Neuronal stem cell (in vitro differentiated cells): ENCODE measurements around the gene FZD7.

Experiments
- DNase-seq: peaks from one replicate; pipeline ENCODE4 v3.0.0-alpha.2; 2013; ENCODE audit warnings: low spot score
- H2AFZ ChIP-seq: one replicate; pipeline ENCODE4 v1.6.1; 2013; ENCODE audit warnings: mild to moderate bottlenecking, low read length, inconsistent platforms
- H2AK5ac ChIP-seq: 2 replicates; pipeline ENCODE4 v1.6.1; 2013; ENCODE audit warnings: low read depth, mild to moderate bottlenecking, inconsistent platforms, low read length, moderate library complexity, mixed read lengths
- H2BK120ac ChIP-seq: 2 replicates; pipeline ENCODE4 v1.6.1; 2013; ENCODE audit warnings: low read depth, mild to moderate bottlenecking, inconsistent platforms, low read length, moderate library complexity, mixed read lengths
- H2BK12ac ChIP-seq: one replicate; pipeline ENCODE4 v1.6.1; 2013; ENCODE audit warnings: low read length, inconsistent platforms
- H2BK15ac ChIP-seq: 2 replicates; pipeline ENCODE4 v1.6.1; 2013; ENCODE audit warnings: mild to moderate bottlenecking, low read length, inconsistent platforms, mixed read lengths
- H2BK5ac ChIP-seq: one replicate; pipeline ENCODE4 v1.6.1; 2013; ENCODE audit warnings: inconsistent platforms, mild to moderate bottlenecking, low read length, moderate library complexity
- H3K14ac ChIP-seq: one replicate; pipeline ENCODE4 v1.6.1; 2013; ENCODE audit warnings: low read length, inconsistent platforms
- H3K18ac ChIP-seq: 2 replicates; pipeline ENCODE4 v1.6.1; 2013; ENCODE audit warnings: low read length, inconsistent platforms
- H3K23ac ChIP-seq: 2 replicates; pipeline ENCODE4 v1.6.1; 2013; ENCODE audit warnings: low read depth, mild to moderate bottlenecking, mixed read lengths, low read length, inconsistent platforms; ENCODE audit not compliant: poor library complexity
- H3K27ac ChIP-seq: replicated peaks from 3 replicates; pipeline ENCODE4 v1.5.1; 2013; ENCODE audit warnings: low read length, inconsistent platforms
- H3K27me3 ChIP-seq, 3 experiments: 2 replicates each; pipeline ENCODE4 v1.6.1; 2013; ENCODE audit warnings: low read length in 3 of 3, mild to moderate bottlenecking in 2 of 3, inconsistent platforms in 1 of 3, low read depth in 1 of 3, mixed read lengths in 1 of 3, moderate library complexity in 1 of 3; ENCODE audit not compliant: control insufficient read depth in 3 of 3, insufficient read depth in 3 of 3
- H3K36me3 ChIP-seq, 2 donors: replicated peaks in 1 of 2; 2 replicates each; pipeline ENCODE4 v1.6.1; 2013; ENCODE audit warnings: low read length in 2 of 2; ENCODE audit not compliant: control insufficient read depth in 2 of 2, insufficient read depth in 2 of 2
- H3K4ac ChIP-seq: 2 replicates; pipeline ENCODE4 v1.6.1; 2013; ENCODE audit warnings: inconsistent platforms, mild to moderate bottlenecking, low read length, moderate library complexity
- H3K4me1 ChIP-seq, 2 donors: 1 replicate in 1 of 2; 2 replicates in 1 of 2; pipeline ENCODE4 v1.6.1; 2013; ENCODE audit warnings: low read length in 2 of 2, low read depth in 1 of 2; ENCODE audit not compliant: control insufficient read depth in 2 of 2, insufficient read depth in 1 of 2
- H3K4me2 ChIP-seq: one replicate; pipeline ENCODE4 v1.6.1; 2013; ENCODE audit warnings: mild to moderate bottlenecking, low read length, inconsistent platforms; ENCODE audit not compliant: insufficient read depth, poor library complexity, severe bottlenecking
- H3K4me3 ChIP-seq, 2 donors: 2 replicates each; pipeline ENCODE4 v1.5.1; 2013; ENCODE audit warnings: low read length in 2 of 2, mild to moderate bottlenecking in 2 of 2, inconsistent platforms in 1 of 2, moderate library complexity in 1 of 2
- H3K79me1 ChIP-seq: one replicate; pipeline ENCODE4 v1.6.1; 2013; ENCODE audit warnings: low read depth, mild to moderate bottlenecking, inconsistent platforms, low read length, moderate library complexity
- H3K9ac ChIP-seq: one replicate; pipeline ENCODE4 v1.6.1; 2013; ENCODE audit warnings: mild to moderate bottlenecking, low read depth, low read length, inconsistent platforms; ENCODE audit not compliant: poor library complexity
- H3K9me3 ChIP-seq, 2 donors: replicated peaks in 1 of 2; 2 replicates each; pipeline versions ENCODE3 to v1.6.1; 2013; ENCODE audit warnings: low read length in 2 of 2, mild to moderate bottlenecking in 2 of 2, inconsistent platforms in 1 of 2, low read depth in 1 of 2, mixed read lengths in 1 of 2, moderate library complexity in 1 of 2; ENCODE audit not compliant: control insufficient read depth in 2 of 2, insufficient read depth in 1 of 2
- H4K8ac ChIP-seq: one replicate; pipeline ENCODE4 v1.6.1; 2013; ENCODE audit warnings: low read depth, mild to moderate bottlenecking, inconsistent platforms, low read length, moderate library complexity
- H4K91ac ChIP-seq: one replicate; pipeline ENCODE4 v1.6.1; 2013; ENCODE audit warnings: low read length, low read depth, mild to moderate bottlenecking, inconsistent platforms; ENCODE audit not compliant: poor library complexity
- WGBS, 2 donors: extraction: QIAGEN DNeasy Blood & Tissue Kit; methylation state at CpG; one replicate each; pipeline ENCODE4 v1.1.7; 2013; ENCODE audit warnings: missing lambda C conversion rate in 2 of 2, mixed read lengths in 1 of 2; ENCODE audit not compliant: insufficient read length in 2 of 2, insufficient replicate concordance in 1 of 2; ENCODE audit errors: extremely low coverage in 2 of 2; 5-methylcytosine and 5-hydroxymethylcytosine counted together

Gene FZD7

DNA sequence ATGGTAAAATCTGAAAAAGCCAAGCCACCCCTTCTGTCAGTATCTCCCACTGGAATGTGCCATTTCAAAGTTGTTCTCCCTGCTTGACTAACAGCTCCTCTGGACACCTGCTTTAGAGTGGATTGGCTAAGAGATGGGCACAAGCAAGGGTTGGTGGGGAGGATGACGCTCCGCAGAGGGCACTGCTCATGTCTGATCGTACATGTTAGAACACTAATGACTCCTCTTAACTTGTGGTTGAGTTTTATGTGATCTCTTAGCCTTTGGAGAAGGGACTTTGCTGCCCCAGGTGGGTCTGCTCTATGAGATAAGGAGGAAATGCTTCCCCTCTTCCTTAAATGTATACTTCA lies 31.2 kb downstream of the FZD7 start:
- no peak overlapping the region for H4K91ac ChIP-seq
- peak overlapping the region; percentile 42 for H3K27ac ChIP-seq
- H3K36me3 ChIP-seq = no peaks in the 10 kb centered on the region
- H3K9me3 ChIP-seq = no peaks in the 10 kb centered on the region
- peak overlapping the region; percentile 5 for H2AFZ ChIP-seq
- no CpG with 5 or more reads among the region's 3 CpGs for WGBS, 2 donors
- H3K79me1 ChIP-seq = no peaks in the 10 kb centered on the region
- no peak for DNase-seq
- H3K9ac ChIP-seq = no peak overlapping the region
- H2BK15ac ChIP-seq = no peak overlapping the region
- no peak overlapping the region for H2BK5ac ChIP-seq
- H3K27me3 ChIP-seq = no peaks in the 10 kb centered on the region
- H2BK120ac ChIP-seq = no peak overlapping the region
- H3K4me1 ChIP-seq = peaks cover 8 to 18% of the 10 kb centered on the region in 2 donors
- H3K4me3 ChIP-seq = no peak overlapping the region
- H3K23ac ChIP-seq = no peak overlapping the region
- no peak overlapping the region for H3K14ac ChIP-seq
- H3K18ac ChIP-seq = peak overlapping the region; percentile 86
- no peak overlapping the region for H3K4ac ChIP-seq
- no peak overlapping the region for H3K4me2 ChIP-seq
- no peak overlapping the region for H2BK12ac ChIP-seq
- H4K8ac ChIP-seq = no peak overlapping the region
- H2AK5ac ChIP-seq = peak overlapping the region; percentile 51

DNA sequence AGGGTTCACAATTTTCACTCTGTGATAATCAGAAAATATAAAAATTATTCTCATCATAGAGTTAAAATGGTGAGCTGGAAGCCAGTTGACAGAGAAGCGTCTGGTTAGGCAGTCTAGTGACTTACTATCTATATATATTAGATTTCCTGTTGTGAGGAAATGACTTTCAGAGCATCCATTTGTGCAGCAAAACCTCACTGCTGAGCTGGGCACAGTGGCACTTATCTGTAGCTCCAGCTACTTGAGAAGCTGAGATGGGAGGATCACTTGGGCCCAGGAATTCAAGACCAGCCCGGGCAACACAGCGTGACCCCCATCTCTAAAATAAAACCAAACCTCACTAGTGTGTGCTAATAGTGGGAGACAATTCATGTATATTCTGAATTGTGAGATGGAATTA lies 32.2 kb downstream of the FZD7 start:
- Histone ChIP-seq H3K79me1 (no peaks in the 10 kb centered on the region), H2BK15ac (no peak overlapping the region), H4K91ac (no peak overlapping the region), H2BK12ac (no peak overlapping the region), H3K36me3 (no peaks in the 10 kb centered on the region), H2AK5ac (no peak overlapping the region), H3K9ac (no peak overlapping the region), H3K18ac (no peak overlapping the region), H3K14ac (no peak overlapping the region), H3K27me3 (no peaks in the 10 kb centered on the region), H3K4me2 (no peak overlapping the region), H3K23ac (no peak overlapping the region), H2AFZ (no peak overlapping the region), H3K4me3 (no peak overlapping the region), H2BK120ac (no peak overlapping the region), H2BK5ac (no peak overlapping the region), H3K27ac (no peak overlapping the region), H4K8ac (no peak overlapping the region), H3K9me3 (no peaks in the 10 kb centered on the region), H3K4me1 (peaks cover 8 to 18% of the 10 kb centered on the region in 2 donors), H3K4ac (no peak overlapping the region)
- no CpG with 5 or more reads among the region's 3 CpGs for WGBS, 2 donors
- DNase-seq = no peak

DNA sequence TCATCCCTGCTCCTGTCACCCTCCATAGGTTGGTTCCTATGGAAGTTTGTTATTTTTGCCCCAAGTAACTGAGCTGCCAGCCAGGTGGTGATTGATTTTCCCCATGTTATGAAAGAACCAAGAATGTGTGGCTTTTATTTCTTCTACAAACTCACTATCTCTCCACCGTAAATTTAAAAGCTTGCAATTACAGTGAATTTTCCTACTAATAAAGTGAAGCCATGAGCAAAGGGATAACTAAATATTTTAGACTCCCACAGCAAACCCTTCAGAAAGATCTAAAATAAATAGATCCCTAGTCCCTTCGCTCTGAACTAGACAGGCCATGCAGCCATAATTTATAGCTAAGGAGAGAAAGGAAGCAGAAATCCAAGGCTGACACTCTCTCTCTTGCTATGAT lies 33.2 kb downstream of the FZD7 start:
- Histone ChIP-seq H3K4ac (no peak overlapping the region), H3K14ac (no peak overlapping the region), H3K9ac (no peak overlapping the region), H3K4me2 (no peak overlapping the region), H3K23ac (no peak overlapping the region), H4K8ac (no peak overlapping the region), H2BK15ac (no peak overlapping the region), H2AFZ (peak overlapping the region; percentile 6), H3K27me3 (no peaks in the 10 kb centered on the region), H3K36me3 (no peaks in the 10 kb centered on the region), H3K4me1 (peaks cover 8 to 18% of the 10 kb centered on the region in 2 donors), H2BK5ac (no peak overlapping the region), H4K91ac (no peak overlapping the region), H3K18ac (no peak overlapping the region), H3K27ac (no peak overlapping the region), H3K79me1 (no peaks in the 10 kb centered on the region), H2BK12ac (no peak overlapping the region), H2AK5ac (no peak overlapping the region), H3K4me3 (no peak overlapping the region), H3K9me3 (no peaks in the 10 kb centered on the region), H2BK120ac (no peak overlapping the region)
- DNase-seq = no peak
- WGBS, 2 donors = no CpG with 5 or more reads among the region's 2 CpGs

DNA sequence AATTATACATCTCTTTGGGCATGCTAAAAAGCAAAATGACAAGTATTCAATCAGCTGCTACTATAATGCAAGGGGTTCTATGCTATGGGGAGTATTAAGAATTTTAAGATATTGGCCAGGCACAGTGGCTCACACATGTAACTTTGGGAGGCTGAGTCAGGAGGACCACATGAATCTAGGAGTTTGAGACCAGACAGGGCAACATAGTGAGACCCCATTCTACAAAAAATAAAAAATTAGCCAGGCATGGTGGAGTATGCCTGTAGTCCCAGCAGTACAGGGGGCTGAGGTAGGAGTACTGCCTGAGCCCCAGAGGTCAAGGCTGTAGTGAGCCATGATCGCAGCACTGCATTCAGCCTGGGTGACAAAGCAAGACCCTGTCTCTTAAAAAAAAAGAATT lies 33.9 kb downstream of the FZD7 start:
- H3K9ac ChIP-seq = no peak overlapping the region
- no peak overlapping the region for H2AFZ ChIP-seq
- no peak overlapping the region for H3K23ac ChIP-seq
- no peak overlapping the region for H3K14ac ChIP-seq
- H2BK15ac ChIP-seq = no peak overlapping the region
- no peak overlapping the region for H3K4me2 ChIP-seq
- H4K91ac ChIP-seq = no peak overlapping the region
- H2BK120ac ChIP-seq = no peak overlapping the region
- no CpG with 5 or more reads among the region's 1 CpG for WGBS, 2 donors
- H3K36me3 ChIP-seq = no peaks in the 10 kb centered on the region
- no peak overlapping the region for H3K4me3 ChIP-seq
- DNase-seq = no peak
- no peak overlapping the region for H2BK5ac ChIP-seq
- H3K9me3 ChIP-seq = no peaks in the 10 kb centered on the region
- no peak overlapping the region for H3K4ac ChIP-seq
- H4K8ac ChIP-seq = no peak overlapping the region
- H3K27ac ChIP-seq = no peak overlapping the region
- H2AK5ac ChIP-seq = no peak overlapping the region
- H3K79me1 ChIP-seq = no peaks in the 10 kb centered on the region
- no peaks in the 10 kb centered on the region for H3K27me3 ChIP-seq
- H3K18ac ChIP-seq = no peak overlapping the region
- no peak overlapping the region for H2BK12ac ChIP-seq
- H3K4me1 ChIP-seq = peaks cover 11 to 22% of the 10 kb centered on the region in 2 donors
